HEK293 (cell line): Measurements from ENCODE around the gene ERRFI1.
A peak's percentile ranks its signal among the peaks of the same experiment; 100 is the strongest.

Source experiments
- CTCF ChIA-PET: fragments of 350-600 bp; formaldehyde crosslinking; extraction: SDS; loops from one replicate; lab custom pipeline; 2021; ENCODE audit warnings: antibody characterized with exemption; lab: Yijun Ruan, JAX
- POLR2A ChIA-PET: fragments of 300-600 bp; formaldehyde crosslinking; extraction: SDS; loops from one replicate; lab custom pipeline; 2020; ENCODE audit warnings: antibody characterized with exemption, inconsistent platforms; lab: Yijun Ruan, JAX
- H3K27ac ChIP-seq: fragments of 200-500 bp; sonication (Bioruptor generic); 2 replicates; pipeline ENCODE4 v1.5.1; 2014; ENCODE audit warnings: low read depth, low read length, control low read depth, inconsistent platforms; ENCODE audit errors: extremely low read depth
- H3K36me3 ChIP-seq, 2 experiments: fragments of 200-500 bp in 1 of 2; sonication (Bioruptor generic) in 1 of 2; 1 replicate in 1 of 2; 2 replicates in 1 of 2; pipeline ENCODE4 v1.5.1; 2014 to 2017; ENCODE audit warnings: inconsistent platforms in 2 of 2, low read length in 2 of 2; ENCODE audit not compliant: control insufficient read depth in 2 of 2, insufficient read depth in 1 of 2
- H3K4me1 ChIP-seq: fragments of 200-500 bp; sonication (Bioruptor generic); 2 replicates; pipeline ENCODE4 v1.5.1; 2014; ENCODE audit warnings: mild to moderate bottlenecking, low read length, inconsistent platforms; ENCODE audit not compliant: control insufficient read depth, insufficient read depth
- H3K4me3 ChIP-seq: 2 replicates; pipeline ENCODE4 v1.5.1; 2011; ENCODE audit warnings: low read depth, mild to moderate bottlenecking, control low read depth, low read length, moderate library complexity
- H3K9me3 ChIP-seq: fragments of 200-500 bp; sonication (Bioruptor generic); 2 replicates; pipeline ENCODE4 v1.5.1; 2014; ENCODE audit warnings: low read depth, low read length, inconsistent platforms; ENCODE audit not compliant: control insufficient read depth, insufficient read depth
- BCL11B ChIP-seq: fragments of 450-650 bp; formaldehyde crosslinking; IDR thresholded peaks from 2 replicates; pipeline ENCODE4 v1.5.1; 2016; ENCODE audit warnings: low read depth, missing biosample characterization, missing genetic modification characterization
- BCL6B ChIP-seq: fragments of 450-650 bp; formaldehyde crosslinking; IDR thresholded peaks from 2 replicates; pipeline ENCODE4 v1.5.1; 2017; ENCODE audit warnings: missing biosample characterization, missing genetic modification characterization
- CTCF ChIP-seq: fragments of 450-650 bp; formaldehyde crosslinking; IDR thresholded peaks from 2 replicates; pipeline ENCODE4 v1.5.1; 2016; ENCODE audit warnings: missing biosample characterization, missing genetic modification characterization
- SCRT1 ChIP-seq: fragments of 450-650 bp; formaldehyde crosslinking; IDR thresholded peaks from 2 replicates; pipeline ENCODE4 v1.5.1; 2016; ENCODE audit warnings: missing biosample characterization, missing genetic modification characterization, borderline replicate concordance
- ZBTB1 ChIP-seq: fragments of 450-650 bp; formaldehyde crosslinking; IDR thresholded peaks from 2 replicates; pipeline ENCODE4 v1.5.1; 2016; ENCODE audit warnings: missing biosample characterization, missing genetic modification characterization
- ZNF202 ChIP-seq: fragments of 450-650 bp; formaldehyde crosslinking; IDR thresholded peaks from 2 replicates; pipeline ENCODE4 v1.5.1; 2016; ENCODE audit warnings: missing biosample characterization, missing genetic modification characterization, borderline replicate concordance
- ZNF571 ChIP-seq: fragments of 450-650 bp; formaldehyde crosslinking; IDR thresholded peaks from 2 replicates; pipeline ENCODE4 v1.5.0; 2017; ENCODE audit warnings: missing biosample characterization, missing genetic modification characterization
- ZNF654 ChIP-seq: fragments of 450-650 bp; formaldehyde crosslinking; IDR thresholded peaks from 2 replicates; pipeline ENCODE4 v1.5.1; 2016; ENCODE audit warnings: low read depth, missing biosample characterization, missing genetic modification characterization
- ZNF707 ChIP-seq: fragments of 450-650 bp; formaldehyde crosslinking; IDR thresholded peaks from 2 replicates; pipeline ENCODE4 v1.5.1; 2016; ENCODE audit warnings: missing biosample characterization, missing genetic modification characterization
- ZNF837 ChIP-seq: fragments of 450-650 bp; formaldehyde crosslinking; IDR thresholded peaks from 2 replicates; pipeline ENCODE4 v1.5.1; 2016; ENCODE audit warnings: missing biosample characterization, missing genetic modification characterization
- ZSCAN16 ChIP-seq: fragments of 450-650 bp; formaldehyde crosslinking; IDR thresholded peaks from 2 replicates; pipeline ENCODE4 v1.5.1; 2016; ENCODE audit warnings: missing biosample characterization, missing genetic modification characterization
- TF ChIP-seq, protein P1 (sequence below): fragments of 450-650 bp; formaldehyde crosslinking; IDR thresholded peaks from 2 replicates; pipeline ENCODE4 v1.5.1; 2017; ENCODE audit warnings: missing biosample characterization, missing genetic modification characterization

ERRFI1 gene

DNA sequence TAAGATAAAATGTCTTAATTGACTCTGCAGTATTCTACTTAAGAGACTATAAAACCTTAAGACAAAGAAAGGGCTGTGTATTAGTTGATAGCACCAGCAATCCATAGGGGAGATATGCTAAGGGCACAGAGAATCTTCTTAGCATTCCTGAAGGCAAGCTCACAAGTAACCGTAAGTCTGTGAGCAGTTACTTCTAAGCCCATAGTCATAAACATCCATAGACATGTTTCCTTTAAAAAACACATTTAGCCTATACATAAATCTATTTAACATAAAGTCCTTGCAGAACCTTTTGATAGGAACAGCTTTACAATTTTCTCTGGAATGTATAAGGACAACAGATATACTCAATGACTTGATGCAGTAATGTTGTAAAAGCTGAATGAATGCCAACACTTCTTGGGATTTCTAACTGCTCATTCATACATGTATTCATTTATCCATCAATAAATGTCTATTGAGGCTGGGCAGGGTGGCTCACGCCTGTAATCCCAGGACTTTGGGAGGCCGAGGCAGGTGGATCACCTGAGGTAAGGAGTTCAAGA, 6.3 kb upstream of the ERRFI1 start (continued):
- TF ChIP-seq ZNF837 (no peak), BCL6B (no peak), ZSCAN16 (tag by site-specific recombination) (no peak), BCL11B (tag by site-specific recombination) (no peak)

DNA sequence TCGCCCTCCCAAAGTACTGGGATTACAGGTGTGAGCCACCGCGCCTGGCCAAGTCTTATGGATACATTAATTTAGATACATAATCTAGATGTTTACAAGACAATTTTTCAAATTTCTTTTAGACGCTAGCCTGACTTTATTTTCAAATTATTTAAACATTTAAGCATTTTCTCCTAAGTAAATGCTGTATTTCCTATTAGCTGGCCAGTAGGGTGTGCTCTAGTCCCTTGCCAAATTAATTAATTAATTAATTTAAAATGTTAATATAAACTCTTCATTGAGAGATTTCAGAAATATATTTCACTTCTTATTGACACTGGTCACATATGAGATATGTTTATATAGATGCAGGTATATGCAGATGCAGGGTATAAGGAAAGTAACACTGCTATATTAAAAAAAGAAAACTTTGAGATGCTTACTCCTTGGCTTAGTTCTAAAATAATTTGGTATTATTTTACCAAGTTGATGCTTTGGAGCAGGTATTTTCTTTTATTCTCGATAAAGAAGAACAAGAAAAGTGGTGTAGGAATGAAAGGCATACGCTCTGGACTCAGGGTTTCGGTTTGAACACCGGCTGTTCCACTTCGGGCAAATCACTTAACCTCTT, 5.2 kb upstream of the ERRFI1 start:
- Histone ChIP-seq H3K9me3 (no peaks in the 10 kb centered on the region), H3K36me3 (no peaks in the 10 kb centered on the region), H3K4me3 (no peak overlapping the region), H3K27ac (no peak overlapping the region), H3K4me1 (peaks cover 13% of the 10 kb centered on the region)
- POLR2A ChIA-PET: interaction anchor here (0.5 to 1.2 kb wide), 3 partner anchors 16 to 247 kb away, joined by 3 to 9 read pairs (median 3); no protein-coding TSS in a partner anchor
- CTCF ChIA-PET: interaction anchor here (0.6 to 3.4 kb wide), 28 partner anchors 9 to 675 kb away, joined by 3 to 44 read pairs (median 4); no protein-coding TSS in a partner anchor
- TF ChIP-seq ZBTB1 (tag by site-specific recombination) (no peak), ZNF654 (tag by site-specific recombination) (peak; percentile 52), ZNF202 (tag by site-specific recombination) (no peak), CTCF (tag by site-specific recombination) (no peak), ZNF707 (tag by site-specific recombination) (no peak)

DNA sequence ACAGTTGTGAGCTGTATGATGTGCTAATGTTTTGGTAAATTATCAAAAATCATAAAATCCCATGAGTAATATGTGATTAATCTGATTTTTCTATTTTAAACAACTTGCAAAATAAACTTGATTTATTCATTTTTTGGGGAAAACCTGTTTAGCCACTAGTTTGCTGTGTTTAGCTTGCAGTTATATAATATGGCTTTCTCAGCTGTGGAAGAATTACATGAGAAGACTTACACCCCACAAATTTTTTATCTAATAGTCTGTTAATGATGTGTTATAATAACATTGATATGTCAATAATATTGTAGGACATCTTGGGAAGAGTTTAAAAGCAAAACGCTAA, 2.4 kb upstream of the ERRFI1 start:
- ChIA-PET POLR2A (interaction anchor here (1.5 to 2.9 kb wide), 2 partner anchors 11 to 170 kb away, joined by 4 to 14 read pairs; no protein-coding TSS in a partner anchor), CTCF (interaction anchor here (0.5 to 3.7 kb wide), 8 partner anchors 10 to 286 kb away, joined by 3 to 30 read pairs (median 6); no protein-coding TSS in a partner anchor)
- Histone ChIP-seq H3K27ac (no peak overlapping the region), H3K9me3 (no peaks in the 10 kb centered on the region), H3K4me1 (peaks cover 17% of the 10 kb centered on the region), H3K4me3 (no peak overlapping the region), H3K36me3 (no peaks in the 10 kb centered on the region)
- TF ChIP-seq SCRT1 (tag by site-specific recombination): 0 out of 2 replicates have a peak, but pooled peaks have one; percentile 4
- no peak for TF ChIP-seq ZNF571 (tag by site-specific recombination)
- TF ChIP-seq, protein P1, sequence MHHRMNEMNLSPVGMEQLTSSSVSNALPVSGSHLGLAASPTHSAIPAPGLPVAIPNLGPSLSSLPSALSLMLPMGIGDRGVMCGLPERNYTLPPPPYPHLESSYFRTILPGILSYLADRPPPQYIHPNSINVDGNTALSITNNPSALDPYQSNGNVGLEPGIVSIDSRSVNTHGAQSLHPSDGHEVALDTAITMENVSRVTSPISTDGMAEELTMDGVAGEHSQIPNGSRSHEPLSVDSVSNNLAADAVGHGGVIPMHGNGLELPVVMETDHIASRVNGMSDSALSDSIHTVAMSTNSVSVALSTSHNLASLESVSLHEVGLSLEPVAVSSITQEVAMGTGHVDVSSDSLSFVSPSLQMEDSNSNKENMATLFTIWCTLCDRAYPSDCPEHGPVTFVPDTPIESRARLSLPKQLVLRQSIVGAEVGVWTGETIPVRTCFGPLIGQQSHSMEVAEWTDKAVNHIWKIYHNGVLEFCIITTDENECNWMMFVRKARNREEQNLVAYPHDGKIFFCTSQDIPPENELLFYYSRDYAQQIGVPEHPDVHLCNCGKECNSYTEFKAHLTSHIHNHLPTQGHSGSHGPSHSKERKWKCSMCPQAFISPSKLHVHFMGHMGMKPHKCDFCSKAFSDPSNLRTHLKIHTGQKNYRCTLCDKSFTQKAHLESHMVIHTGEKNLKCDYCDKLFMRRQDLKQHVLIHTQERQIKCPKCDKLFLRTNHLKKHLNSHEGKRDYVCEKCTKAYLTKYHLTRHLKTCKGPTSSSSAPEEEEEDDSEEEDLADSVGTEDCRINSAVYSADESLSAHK: no peak
